Spleen (tissue), 11 donors: ENCODE results near the gene GBP3. TPM values are rescaled to one million over a fixed set of nuclear protein-coding genes. Genes with fewer than 3 reads are reported as not detected.
"Not testable (repeated sequence)": the region's sequence is repeated elsewhere in the genome, so short reads cannot be mapped to it uniquely, and the experiment has no call there.

ENCODE experiments used
- DNase-seq: peaks from one replicate; pipeline ENCODE4 v3.0.0-alpha.2; 2020
- H3K27ac ChIP-seq, 8 donors: fragments of 200-600 bp; sonication (generic) in 7 of 8; 1 replicate in 4 of 8; 2 replicates in 4 of 8; pipeline versions ENCODE4 v1.5.0 to v1.8.0; 2016 to 2021; ENCODE audit warnings: inconsistent platforms in 4 of 8, mild to moderate bottlenecking in 4 of 8, moderate library complexity in 1 of 8
- H3K27me3 ChIP-seq, 7 donors: fragments of 200-600 bp; sonication (generic) in 6 of 7; replicated peaks in 1 of 7; 1 replicate in 4 of 7; 2 replicates in 3 of 7; pipeline versions ENCODE4 v1.5.0 to v1.8.0; 2016 to 2021; ENCODE audit warnings: inconsistent platforms in 3 of 7, mild to moderate bottlenecking in 1 of 7
- H3K36me3 ChIP-seq, 6 donors: fragments of 200-600 bp; sonication (generic) in 5 of 6; 1 replicate in 4 of 6; 2 replicates in 2 of 6; pipeline versions ENCODE4 v1.5.0 to v1.8.0; 2016 to 2021; ENCODE audit warnings: inconsistent platforms in 2 of 6
- H3K4me1 ChIP-seq, 6 donors: fragments of 200-600 bp; sonication (generic) in 5 of 6; 1 replicate in 3 of 6; 2 replicates in 3 of 6; pipeline versions ENCODE4 v1.5.0 to v1.8.0; 2016 to 2021; ENCODE audit warnings: inconsistent platforms in 3 of 6
- H3K4me3 ChIP-seq, 8 donors: fragments of 200-600 bp; sonication (generic) in 7 of 8; 1 replicate in 4 of 8; 2 replicates in 4 of 8; pipeline versions ENCODE4 v1.5.0 to v1.8.0; 2016 to 2021; ENCODE audit warnings: inconsistent platforms in 4 of 8, mild to moderate bottlenecking in 4 of 8, moderate library complexity in 2 of 8
- H3K9me3 ChIP-seq, 8 donors: fragments of 200-600 bp; sonication (generic) in 7 of 8; 1 replicate in 4 of 8; 2 replicates in 4 of 8; pipeline versions ENCODE4 v1.5.0 to v1.8.0; 2016 to 2021; ENCODE audit warnings: inconsistent platforms in 4 of 8
- CTCF ChIP-seq, 11 experiments: fragments of 200-600 bp in 7 of 11; fragments of 450-650 bp in 4 of 11; sonication (generic) in 4 of 11; IDR thresholded peaks in 8 of 11; conservative IDR thresholded peaks in 3 of 11; 1 replicate in 7 of 11; 2 replicates in 4 of 11; pipeline versions ENCODE4 v1.4.0 to v1.8.0; 2016 to 2021; ENCODE audit warnings: antibody characterized with exemption in 11 of 11, inconsistent platforms in 4 of 11, mild to moderate bottlenecking in 1 of 11
- POLR2A ChIP-seq, 3 donors: fragments of 450-650 bp; IDR thresholded peaks; one replicate each; pipeline ENCODE4 v1.5.1; 2017; ENCODE audit warnings: antibody characterized with exemption in 3 of 3, mild to moderate bottlenecking in 1 of 3
- POLR2AphosphoS5 ChIP-seq, 3 donors: sonication (generic); formaldehyde crosslinking; IDR thresholded peaks; one replicate each; pipeline ENCODE4 v1.5.1; 2017; ENCODE audit warnings: antibody characterized with exemption in 3 of 3
- WGBS, 5 donors: extraction: QIAGEN DNeasy Blood & Tissue Kit in 3 of 5; methylation state at CpG; one replicate each; pipeline versions ENCODE4 v1.1.5 to v1.1.7; 2013 to 2018; 5-methylcytosine and 5-hydroxymethylcytosine counted together
- intact Hi-C: fragments of 100-400 bp; cut with DNase I; formaldehyde crosslinking; loops from one replicate; pipeline ENCODE4 v1.15.0; 2023; ENCODE audit warnings: low total_unique reads
- polyA plus RNA-seq, 3 donors: library from polyadenylated mRNA; stranded (reverse); fragments of 200-250 nt; gene quantifications; one replicate each; pipeline ENCODE4 v1.2.1, GENCODE V29; 2013
- total RNA-seq, 7 donors: library from RNA; depleted of rRNA in 3 of 7; stranded (reverse); fragments of >200 nt in 3 of 7; fragmentation: NEBNext Ultra II Directional in 4 of 7; extraction: Animal tissue kit (Norgen Biotek cat#: 25700) in 4 of 7; gene quantifications; one replicate each; pipeline versions ENCODE4 v1.1.0 to v1.2.1, GENCODE V29; 2016 to 2021
- donor health status: healthy with polysubstance abuse.
- donor health status: DM: no; HTN: no; CAD: no; lungs with moderate emphysema.
- donor health status: DM: no; HTN: no; CAD: no.
- donor health status: Bipolar disorder and iron deficiency.
- donor health status: healthy.
- donor health status: DM: no; HTN: no; CAD: no.
- donor health status: DM: yes; HTN: yes; CAD: no.

Gene GBP3
- total and polyA plus RNA-seq, 10 donors: 7.3 to 54.7 (median 26.6) TPM

- Histone ChIP-seq H3K36me3 (peaks cover 0 to 66% (median 27%) of the 10 kb centered on the region in 6 donors), H3K9me3 (peaks cover 0 to 14% (median 8%) of the 10 kb centered on the region in 8 donors), H3K27me3 (no peaks in the 10 kb centered on the region), H3K27ac (no peak overlapping the region), H3K4me3 (no peak overlapping the region), H3K4me1 (peaks cover 0 to 10% (median 0%) of the 10 kb centered on the region in 6 donors)
- DNase-seq: no peak
- WGBS, 5 donors: 58 to 86% (median 76%) methylated on average over 3 of the region's 3 CpGs
- intact Hi-C loops: no loop called here
- TF ChIP-seq CTCF (IDR thresholded peaks at IDR 0.05 in 8 of 11, conservative IDR thresholded peaks at IDR 0.05 in 3 of 11): no peak
- no peak for TF ChIP-seq POLR2A (IDR thresholded peaks at IDR 0.05)
- no peak for TF ChIP-seq POLR2AphosphoS5 (IDR thresholded peaks at IDR 0.05)
Measured at GRCh38 chr1:89047734-89048133, 25.1 kb upstream of the GBP3 start.

- 66 to 89% (median 77%) methylated on average over 6 of the region's 6 CpGs for WGBS, 5 donors
- H3K27ac ChIP-seq, H3K4me1 ChIP-seq, H3K4me3 ChIP-seq, DNase-seq, H3K27me3 ChIP-seq, intact Hi-C loops: not testable (repeated sequence)
- H3K9me3 ChIP-seq: peaks cover 0 to 19% (median 10%) of the 10 kb centered on the region in 8 donors
- H3K36me3 ChIP-seq: peaks cover 0 to 57% (median 17%) of the 10 kb centered on the region in 6 donors
Measured at GRCh38 chr1:89046318-89047183, 23.9 kb upstream of the GBP3 start.

- no peak for DNase-seq
- no peaks in the 10 kb centered on the region for H3K27me3 ChIP-seq
- no peak overlapping the region for H3K27ac ChIP-seq
- 68 to 89% (median 75%) methylated on average over 2 of the region's 2 CpGs for WGBS, 5 donors
- H3K4me1 ChIP-seq: peaks cover 0 to 6% (median 0%) of the 10 kb centered on the region in 6 donors
- intact Hi-C loops: no loop called here
- no peak for TF ChIP-seq POLR2A (IDR thresholded peaks at IDR 0.05)
- TF ChIP-seq CTCF (IDR thresholded peaks at IDR 0.05 in 8 of 11, conservative IDR thresholded peaks at IDR 0.05 in 3 of 11): no peak
- TF ChIP-seq POLR2AphosphoS5 (IDR thresholded peaks at IDR 0.05): no peak
- H3K9me3 ChIP-seq: peaks cover 0 to 19% (median 10%) of the 10 kb centered on the region in 8 donors
- H3K4me3 ChIP-seq: no peak overlapping the region
- peaks cover 0 to 43% (median 3%) of the 10 kb centered on the region in 6 donors for H3K36me3 ChIP-seq
Measured at GRCh38 chr1:89044970-89045721, 22.5 kb upstream of the GBP3 start.

GRCh38 chr1:89043940-89044339 is 21.3 kb upstream of the GBP3 start:
- intact Hi-C loops: no loop called here
- Histone ChIP-seq H3K27ac (no peak overlapping the region), H3K4me3 (no peak overlapping the region), H3K9me3 (peaks cover 0 to 19% (median 10%) of the 10 kb centered on the region in 8 donors), H3K36me3 (peaks cover 0 to 31% (median 2%) of the 10 kb centered on the region in 6 donors), H3K27me3 (no peaks in the 10 kb centered on the region), H3K4me1 (no peaks in the 10 kb centered on the region)
- 66 to 93% (median 89%) methylated on average over 1 to 5 of the region's 5 CpGs for WGBS, 5 donors
- DNase-seq: no peak
- TF ChIP-seq CTCF (IDR thresholded peaks at IDR 0.05 in 8 of 11, conservative IDR thresholded peaks at IDR 0.05 in 3 of 11) (no peak), POLR2AphosphoS5 (IDR thresholded peaks at IDR 0.05) (no peak), POLR2A (IDR thresholded peaks at IDR 0.05) (no peak)
